Thoracic aorta (tissue), 2 donors: ENCODE measurements around the gene TPD52L1. TPM values are rescaled to one million over a fixed set of nuclear protein-coding genes. Genes with fewer than 3 reads are reported as not detected.
A peak's percentile ranks its signal among the peaks of the same experiment; 100 is the strongest.

Source experiments
- ATAC-seq: fragments of 150-250 bp; one replicate; pipeline ENCODE4 v1.8.0; 2017; ENCODE audit warnings: low read depth; ENCODE audit not compliant: insufficient number of reproducible peaks, low FRiP score
- DNase-seq: peaks from one replicate; pipeline ENCODE4 v3.0.0-alpha.2; 2020; ENCODE audit warnings: low spot score
- H3K27ac ChIP-seq, 2 donors: fragments of 200-600 bp; sonication (generic); 1 replicate in 1 of 2; 2 replicates in 1 of 2; pipeline ENCODE4 v1.5.1; 2016; ENCODE audit warnings: mild to moderate bottlenecking in 2 of 2, moderate library complexity in 2 of 2
- H3K27me3 ChIP-seq: fragments of 200-600 bp; sonication (generic); replicated peaks from 2 replicates; pipeline ENCODE4 v1.6.0; 2016; ENCODE audit warnings: mild to moderate bottlenecking; ENCODE audit not compliant: insufficient read depth
- H3K36me3 ChIP-seq: fragments of 200-600 bp; sonication (generic); one replicate; pipeline ENCODE4 v1.5.1; 2016
- H3K4me1 ChIP-seq, 2 donors: fragments of 200-600 bp; sonication (generic); 1 replicate in 1 of 2; 2 replicates in 1 of 2; pipeline versions ENCODE4 v1.5.1 to v1.6.0; 2016; ENCODE audit warnings: low read depth in 2 of 2, mild to moderate bottlenecking in 1 of 2; ENCODE audit not compliant: control insufficient read depth in 1 of 2
- H3K4me3 ChIP-seq: fragments of 200-600 bp; sonication (generic); 2 replicates; pipeline ENCODE4 v1.5.1; 2016; ENCODE audit warnings: mild to moderate bottlenecking
- H3K9me3 ChIP-seq: fragments of 200-600 bp; sonication (generic); 2 replicates; pipeline ENCODE4 v1.5.1; 2016
- CTCF ChIP-seq: fragments of 200-600 bp; sonication (generic); IDR thresholded peaks from one replicate; pipeline ENCODE4 v1.5.1; 2019; ENCODE audit warnings: antibody characterized with exemption
- total RNA-seq, 2 donors: library from RNA; depleted of rRNA; stranded (reverse); fragments of >200 nt; gene quantifications; one replicate each; pipeline versions ENCODE4 v1.1.0 to v1.2.3, GENCODE V29; 2016

TPD52L1 gene
- total RNA-seq, 2 donors from 2014 or later = 37.1 to 73.5 TPM

DNA sequence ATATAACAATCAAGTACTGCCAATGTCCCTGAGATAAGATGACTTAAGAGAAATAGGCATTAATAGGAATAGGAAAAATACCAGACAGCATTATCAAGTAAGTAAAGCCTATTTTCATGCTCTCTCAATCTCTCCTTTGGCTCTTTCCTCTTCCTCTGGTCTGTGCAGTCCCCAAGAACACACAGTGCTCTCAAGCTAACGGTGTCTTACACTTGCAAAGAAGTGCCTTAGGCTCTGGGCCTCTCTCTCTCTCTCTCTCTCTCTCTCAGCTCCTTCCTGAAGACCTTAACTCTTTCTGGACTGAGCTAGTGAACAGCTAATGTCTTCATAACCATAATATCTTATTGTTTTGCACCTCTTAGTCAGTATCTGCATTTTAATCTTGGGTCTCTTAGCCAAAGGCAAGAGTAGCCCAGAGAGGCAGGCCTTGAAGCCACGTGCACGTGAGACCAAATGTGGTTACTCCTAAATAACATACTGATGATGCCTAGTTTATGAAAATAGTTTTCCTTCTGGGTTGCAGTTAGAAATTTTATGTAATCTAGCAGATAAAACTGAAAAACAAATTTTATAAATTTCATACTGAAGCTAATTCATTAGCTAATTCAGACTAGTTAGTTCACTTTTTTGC, 70.8 kb downstream of the TPD52L1 start:
- peak; percentile 6 for ATAC-seq
- Histone ChIP-seq H3K27me3 (no peaks in the 10 kb centered on the region), H3K9me3 (no peaks in the 10 kb centered on the region), H3K4me3 (no peak overlapping the region), H3K36me3 (no peaks in the 10 kb centered on the region), H3K4me1 (peaks cover 33 to 62% of the 10 kb centered on the region in 2 donors), H3K27ac (peak overlapping the region; percentile 60 to 66)
- TF ChIP-seq CTCF = no peak
- DNase-seq = no peak

GRCh38 chr6:125227244-125227643, 73.7 kb downstream of the TPD52L1 start:
- Histone ChIP-seq H3K4me3 (no peak overlapping the region), H3K27ac (peak overlapping the region in 1 of 2 donors; percentile 3), H3K9me3 (no peaks in the 10 kb centered on the region), H3K4me1 (peaks cover 23 to 36% of the 10 kb centered on the region in 2 donors), H3K36me3 (no peaks in the 10 kb centered on the region), H3K27me3 (no peaks in the 10 kb centered on the region)
- ATAC-seq = no peak
- no peak for DNase-seq
- TF ChIP-seq CTCF = no peak

DNA sequence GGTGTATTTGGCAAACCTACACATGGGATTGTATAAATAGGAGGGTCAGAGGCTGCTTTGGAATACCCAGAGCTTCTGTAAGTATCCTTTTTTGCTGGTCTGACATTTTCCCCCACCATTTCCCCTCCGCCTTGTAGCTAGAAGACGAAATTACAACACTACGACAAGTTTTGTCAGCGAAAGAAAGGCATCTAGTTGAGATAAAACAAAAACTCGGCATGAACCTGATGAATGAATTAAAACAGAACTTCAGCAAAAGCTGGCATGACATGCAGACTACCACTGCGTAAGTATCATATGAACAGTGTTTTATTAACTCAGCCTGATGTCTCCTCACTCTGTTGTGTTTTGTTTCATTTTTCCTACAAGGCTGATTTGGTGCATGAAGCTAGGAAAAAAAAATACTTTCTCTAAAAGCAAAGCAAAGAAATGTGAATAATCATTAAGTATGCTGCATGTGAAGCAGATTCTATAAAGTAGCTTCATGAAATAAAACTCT, 75.5 kb downstream of the TPD52L1 start:
- ATAC-seq (peak; percentile 39), DNase-seq (no peak)
- no peak for TF ChIP-seq CTCF
- Histone ChIP-seq H3K36me3 (no peaks in the 10 kb centered on the region), H3K27ac (no peak overlapping the region), H3K4me3 (peak overlapping the region; percentile 53), H3K4me1 (peaks cover 10 to 28% of the 10 kb centered on the region in 2 donors), H3K9me3 (no peaks in the 10 kb centered on the region), H3K27me3 (no peaks in the 10 kb centered on the region)

GRCh38 chr6:125230674-125231073, 77.1 kb downstream of the TPD52L1 start:
- ATAC-seq (no peak), DNase-seq (no peak)
- Histone ChIP-seq H3K9me3 (no peaks in the 10 kb centered on the region), H3K4me1 (peaks cover 0 to 16% of the 10 kb centered on the region in 2 donors), H3K27me3 (no peaks in the 10 kb centered on the region), H3K4me3 (no peak overlapping the region), H3K36me3 (no peaks in the 10 kb centered on the region), H3K27ac (no peak overlapping the region)
- no peak for TF ChIP-seq CTCF

- no peaks in the 10 kb centered on the region for H3K36me3 ChIP-seq
- peaks cover 0 to 16% of the 10 kb centered on the region in 2 donors for H3K4me1 ChIP-seq
- H3K27ac ChIP-seq = no peak overlapping the region
- ATAC-seq = no peak
- no peaks in the 10 kb centered on the region for H3K9me3 ChIP-seq
- no peaks in the 10 kb centered on the region for H3K27me3 ChIP-seq
- no peak for TF ChIP-seq CTCF
- no peak for DNase-seq
- no peak overlapping the region for H3K4me3 ChIP-seq
These were observed 77.6 kb downstream of the TPD52L1 start for GRCh38 chr6:125231133-125231532.
